Psoas muscle (tissue), 8 donors: ENCODE data around the gene KDM4C. TPM values are rescaled to one million over a fixed set of nuclear protein-coding genes. Genes with fewer than 3 reads are reported as not detected.
A peak's percentile ranks its signal among the peaks of the same experiment; 100 is the strongest.

Experiments
- ATAC-seq, 4 donors: fragments of 200-7000 bp; cut with Tn5 transposase; one replicate each; pipeline ENCODE4 v1.9.1; 2020; ENCODE audit warnings: moderate library complexity in 3 of 4, mild to moderate bottlenecking in 2 of 4
- DNase-seq, 2 donors: peaks; one replicate each; pipeline ENCODE4 v3.0.0-alpha.2; 2020
- H3K27ac ChIP-seq: fragments of 200-600 bp; one replicate; pipeline ENCODE4 v1.8.0; 2022
- H3K27me3 ChIP-seq, 3 donors: fragments of 200-600 bp in 1 of 3; one replicate each; pipeline versions ENCODE4 v1.6.1 to v1.8.0; 2013 to 2022; ENCODE audit warnings: low read length in 2 of 3, mild to moderate bottlenecking in 2 of 3, moderate library complexity in 1 of 3; ENCODE audit not compliant: insufficient read depth in 3 of 3
- H3K36me3 ChIP-seq, 2 donors: fragments of 200-600 bp in 1 of 2; one replicate each; pipeline versions ENCODE4 v1.6.1 to v1.8.0; 2013 to 2022; ENCODE audit warnings: low read depth in 1 of 2, mild to moderate bottlenecking in 1 of 2, moderate library complexity in 1 of 2; ENCODE audit not compliant: insufficient read depth in 1 of 2
- H3K4me1 ChIP-seq: fragments of 200-600 bp; one replicate; pipeline ENCODE4 v1.8.0; 2022
- H3K4me3 ChIP-seq: fragments of 200-600 bp; one replicate; pipeline ENCODE4 v1.8.0; 2022; ENCODE audit warnings: mild to moderate bottlenecking
- H3K9me3 ChIP-seq: fragments of 200-600 bp; one replicate; pipeline ENCODE4 v1.8.0; 2022
- WGBS, 3 donors: extraction: QIAGEN DNeasy Blood & Tissue Kit; methylation state at CpG; one replicate each; pipeline versions ENCODE4 v1.1.6 to v1.1.7; 2013; 5-methylcytosine and 5-hydroxymethylcytosine counted together
- intact Hi-C, 2 donors: fragments of 100-400 bp; cut with DNase I; formaldehyde crosslinking; loops; one replicate each; pipeline versions ENCODE4 v1.11.0 to v1.14.2; 2022
- polyA plus RNA-seq, 3 donors: library from polyadenylated mRNA; stranded (reverse); fragments of 200-250 nt; gene quantifications; one replicate each; pipeline ENCODE4 v1.2.3, GENCODE V29; 2013
- total RNA-seq, 4 donors: library from RNA; stranded (reverse); fragmentation: NEBNext Ultra II Directional in 2 of 4; extraction: Animal tissue kit (Norgen Biotek cat#: 25700) in 2 of 4; gene quantifications; one replicate each; pipeline versions ENCODE4 v1.2.1 to v1.2.4, GENCODE V29; 2021 to 2023
- TF ChIP-seq, protein P1 (sequence below): fragments of 200-600 bp; IDR thresholded peaks from one replicate; pipeline ENCODE4 v1.8.0; 2022; ENCODE audit warnings: antibody characterized with exemption
- donor health status: healthy with polysubstance abuse.
- donor health status: DM: no; HTN: no; CAD: no; lungs with moderate emphysema.
- donor health status: Bipolar disorder and iron deficiency.
- donor health status: healthy.
- donor health status: DM: yes; HTN: yes; CAD: no.
- donor health status: DM: no; HTN: no; CAD: no.
- donor health status: DM: no; HTN: no; CAD: no.
- donor health status: DM: yes; HTN: yes; CAD: no.

KDM4C gene
- total and polyA plus RNA-seq, 7 donors, result 2.7 to 13.0 (median 10.1) TPM

DNA sequence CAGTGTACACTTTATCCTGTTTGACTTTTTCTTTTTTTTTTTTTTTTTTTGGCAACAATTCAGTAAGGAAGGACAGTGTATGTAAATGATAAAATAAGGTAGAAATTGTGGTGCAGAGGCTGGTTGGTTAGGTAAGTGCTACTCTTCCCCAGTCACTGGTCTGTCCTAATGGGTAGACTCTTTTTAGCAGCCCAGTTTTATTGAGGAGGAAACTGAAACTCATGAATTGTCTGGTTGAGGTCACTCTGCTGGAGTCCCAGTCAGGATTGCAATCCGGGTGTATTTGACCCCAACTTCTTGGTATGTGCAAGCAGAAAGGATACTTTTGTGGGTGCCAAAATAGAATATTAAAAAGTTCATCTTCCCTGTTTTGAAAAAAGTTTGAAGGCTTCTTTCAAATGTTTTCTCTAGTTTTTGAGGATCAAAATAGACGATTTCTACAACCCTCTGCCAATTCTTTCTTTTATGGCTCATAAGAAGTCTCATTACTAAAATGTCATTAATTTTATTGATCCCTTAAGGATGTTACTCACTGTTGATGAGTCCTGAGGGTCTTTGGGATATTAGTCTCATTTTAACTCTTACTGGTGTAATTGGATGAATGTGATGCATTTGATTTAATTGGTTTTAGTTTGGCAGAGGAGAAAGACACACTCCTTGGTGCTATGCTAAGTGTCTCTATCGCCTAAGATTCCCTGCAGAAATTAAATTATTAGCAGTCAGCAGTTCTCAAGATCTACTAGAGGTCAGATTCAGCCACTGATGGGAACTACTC lies 171.9 kb downstream of the KDM4C start:
- DNase-seq, result no peak
- Histone ChIP-seq H3K36me3 (no peaks in the 10 kb centered on the region), H3K9me3 (no peaks in the 10 kb centered on the region), H3K4me1 (peaks cover 21% of the 10 kb centered on the region), H3K27me3 (no peaks in the 10 kb centered on the region), H3K4me3 (no peak overlapping the region), H3K27ac (no peak overlapping the region)
- 63 to 69% (median 65%) methylated on average over 3 of the region's 3 CpGs for WGBS, 3 donors
- no peak for ATAC-seq
- TF ChIP-seq, protein P1, sequence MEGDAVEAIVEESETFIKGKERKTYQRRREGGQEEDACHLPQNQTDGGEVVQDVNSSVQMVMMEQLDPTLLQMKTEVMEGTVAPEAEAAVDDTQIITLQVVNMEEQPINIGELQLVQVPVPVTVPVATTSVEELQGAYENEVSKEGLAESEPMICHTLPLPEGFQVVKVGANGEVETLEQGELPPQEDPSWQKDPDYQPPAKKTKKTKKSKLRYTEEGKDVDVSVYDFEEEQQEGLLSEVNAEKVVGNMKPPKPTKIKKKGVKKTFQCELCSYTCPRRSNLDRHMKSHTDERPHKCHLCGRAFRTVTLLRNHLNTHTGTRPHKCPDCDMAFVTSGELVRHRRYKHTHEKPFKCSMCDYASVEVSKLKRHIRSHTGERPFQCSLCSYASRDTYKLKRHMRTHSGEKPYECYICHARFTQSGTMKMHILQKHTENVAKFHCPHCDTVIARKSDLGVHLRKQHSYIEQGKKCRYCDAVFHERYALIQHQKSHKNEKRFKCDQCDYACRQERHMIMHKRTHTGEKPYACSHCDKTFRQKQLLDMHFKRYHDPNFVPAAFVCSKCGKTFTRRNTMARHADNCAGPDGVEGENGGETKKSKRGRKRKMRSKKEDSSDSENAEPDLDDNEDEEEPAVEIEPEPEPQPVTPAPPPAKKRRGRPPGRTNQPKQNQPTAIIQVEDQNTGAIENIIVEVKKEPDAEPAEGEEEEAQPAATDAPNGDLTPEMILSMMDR, result no peak
- intact Hi-C loops, result no loop called here

DNA sequence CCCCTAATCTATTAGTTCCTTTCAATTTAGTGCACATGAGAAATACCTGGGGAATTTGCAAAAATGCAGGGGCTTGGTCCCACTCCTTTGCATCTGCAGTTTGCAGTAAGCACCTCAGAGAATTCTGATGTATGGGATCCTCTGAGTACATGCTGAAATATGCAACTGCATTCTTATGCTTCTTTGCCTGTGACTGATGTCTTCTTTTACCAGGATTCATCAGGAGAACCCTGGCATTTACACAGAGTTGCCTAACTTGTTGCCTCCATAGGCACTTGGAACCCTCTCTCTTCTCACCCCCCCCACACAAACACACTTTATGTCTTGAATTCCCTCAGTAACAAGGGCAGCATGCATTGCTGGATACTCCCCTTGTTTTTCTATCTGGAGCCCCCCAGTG lies 173.1 kb downstream of the KDM4C start:
- no peak overlapping the region for H3K27ac ChIP-seq
- H3K36me3 ChIP-seq, result no peaks in the 10 kb centered on the region
- ATAC-seq (no peak), DNase-seq (no peak)
- H3K27me3 ChIP-seq, result no peaks in the 10 kb centered on the region
- peaks cover 21% of the 10 kb centered on the region for H3K4me1 ChIP-seq
- no peak overlapping the region for H3K4me3 ChIP-seq
- TF ChIP-seq, protein P1, result no peak
- intact Hi-C loops, result no loop called here
- no peaks in the 10 kb centered on the region for H3K9me3 ChIP-seq

- TF ChIP-seq, protein P1, result no peak
- DNase-seq (peak; percentile 55 to 64), ATAC-seq (peak; percentile 94 to 99 (median 98))
- no peak overlapping the region for H3K4me3 ChIP-seq
- no peaks in the 10 kb centered on the region for H3K36me3 ChIP-seq
- H3K4me1 ChIP-seq, result peaks cover 21% of the 10 kb centered on the region
- H3K27me3 ChIP-seq, result no peaks in the 10 kb centered on the region
- 44 to 47% (median 46%) methylated on average over 4 of the region's 4 CpGs for WGBS, 3 donors
- intact Hi-C loops, result no loop called here
- H3K27ac ChIP-seq, result peak overlapping the region; percentile 66
- H3K9me3 ChIP-seq, result no peaks in the 10 kb centered on the region
Observed at GRCh38 chr9:6931913-6932312, 174.1 kb downstream of the KDM4C start.

- TF ChIP-seq, protein P1, result no peak
- intact Hi-C loops, result no loop called here
- no peaks in the 10 kb centered on the region for H3K27me3 ChIP-seq
- peaks cover 27% of the 10 kb centered on the region for H3K4me1 ChIP-seq
- no peaks in the 10 kb centered on the region for H3K9me3 ChIP-seq
- ATAC-seq (no peak), DNase-seq (no peak)
- no peak overlapping the region for H3K4me3 ChIP-seq
- 88 to 92% (median 92%) methylated on average over 1 of the region's 1 CpG for WGBS, 3 donors
- H3K27ac ChIP-seq, result no peak overlapping the region
- no peaks in the 10 kb centered on the region for H3K36me3 ChIP-seq
Observed at GRCh38 chr9:6936103-6936502, 178.3 kb downstream of the KDM4C start.

DNA sequence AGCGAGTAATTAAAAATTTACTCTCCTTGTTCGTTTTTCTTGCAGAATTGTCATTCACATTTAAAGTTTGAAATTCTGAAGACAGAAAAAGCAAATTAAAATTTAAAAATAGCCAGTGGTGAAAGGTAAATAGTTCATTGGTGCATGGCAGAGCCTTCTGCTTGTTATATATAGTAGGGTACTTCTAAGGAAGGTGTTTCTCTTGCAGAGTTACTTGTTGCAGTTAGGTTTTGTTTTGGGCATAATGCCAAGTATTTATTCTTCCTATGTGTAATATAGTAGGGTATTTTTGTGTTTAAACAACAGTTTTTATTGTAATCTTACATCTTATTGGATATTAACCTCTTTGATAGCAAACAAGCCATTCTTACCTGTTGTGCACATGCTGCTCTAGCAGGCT lies 179.4 kb downstream of the KDM4C start:
- TF ChIP-seq, protein P1, result no peak
- Histone ChIP-seq H3K36me3 (no peaks in the 10 kb centered on the region), H3K27me3 (no peaks in the 10 kb centered on the region), H3K4me3 (no peak overlapping the region), H3K27ac (no peak overlapping the region), H3K9me3 (no peaks in the 10 kb centered on the region), H3K4me1 (peaks cover 17% of the 10 kb centered on the region)
- intact Hi-C loops, result no loop called here
- WGBS, 3 donors, result 95 to 100% (median 97%) methylated on average over 2 of the region's 2 CpGs
- no peak for DNase-seq
- ATAC-seq, result no peak
